ENCODE results near the gene NELL1. TPM values are rescaled to one million over a fixed set of nuclear protein-coding genes. Genes with fewer than 3 reads are reported as not detected.

The NELL1 gene
- total RNA-seq, 6 experiments from 2014 or later, result not detected

DNA sequence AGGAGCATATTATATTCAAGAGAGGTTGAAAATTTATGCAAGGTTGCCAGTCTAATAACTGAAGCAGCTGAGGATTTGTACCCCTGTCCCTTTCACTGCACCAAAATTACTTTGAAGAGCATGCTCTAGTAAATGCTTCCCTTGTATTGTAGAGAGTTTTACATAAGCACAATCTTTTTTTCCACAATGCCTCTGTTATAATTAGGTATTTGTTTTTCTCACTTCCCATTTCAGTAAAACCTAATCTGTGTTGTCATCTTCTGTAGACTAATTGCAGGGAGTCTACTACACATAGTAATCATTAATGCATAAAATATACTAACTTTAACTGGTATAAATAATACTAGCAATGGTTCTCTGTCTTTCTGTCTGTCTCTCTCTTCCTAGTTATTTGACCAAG lies 805.1 kb downstream of the NELL1 start:
- DNase-seq (no peak), ATAC-seq (no peak)
- Histone ChIP-seq H3K27me3 (no peaks in the 10 kb centered on the region), H3K9me3 (no peaks in the 10 kb centered on the region), H3K36me3 (no peaks in the 10 kb centered on the region), H3K4me1 (no peaks in the 10 kb centered on the region), H3K4me3 (no peak overlapping the region), H3K27ac (no peak overlapping the region)
- intact Hi-C loops (cut with DNase I), result no loop called here
- TF ChIP-seq, protein P1, sequence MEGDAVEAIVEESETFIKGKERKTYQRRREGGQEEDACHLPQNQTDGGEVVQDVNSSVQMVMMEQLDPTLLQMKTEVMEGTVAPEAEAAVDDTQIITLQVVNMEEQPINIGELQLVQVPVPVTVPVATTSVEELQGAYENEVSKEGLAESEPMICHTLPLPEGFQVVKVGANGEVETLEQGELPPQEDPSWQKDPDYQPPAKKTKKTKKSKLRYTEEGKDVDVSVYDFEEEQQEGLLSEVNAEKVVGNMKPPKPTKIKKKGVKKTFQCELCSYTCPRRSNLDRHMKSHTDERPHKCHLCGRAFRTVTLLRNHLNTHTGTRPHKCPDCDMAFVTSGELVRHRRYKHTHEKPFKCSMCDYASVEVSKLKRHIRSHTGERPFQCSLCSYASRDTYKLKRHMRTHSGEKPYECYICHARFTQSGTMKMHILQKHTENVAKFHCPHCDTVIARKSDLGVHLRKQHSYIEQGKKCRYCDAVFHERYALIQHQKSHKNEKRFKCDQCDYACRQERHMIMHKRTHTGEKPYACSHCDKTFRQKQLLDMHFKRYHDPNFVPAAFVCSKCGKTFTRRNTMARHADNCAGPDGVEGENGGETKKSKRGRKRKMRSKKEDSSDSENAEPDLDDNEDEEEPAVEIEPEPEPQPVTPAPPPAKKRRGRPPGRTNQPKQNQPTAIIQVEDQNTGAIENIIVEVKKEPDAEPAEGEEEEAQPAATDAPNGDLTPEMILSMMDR (IDR thresholded peaks at IDR 0.05), result no peak
- no peak for TF ChIP-seq POLR2A (IDR thresholded peaks at IDR 0.05)

DNA sequence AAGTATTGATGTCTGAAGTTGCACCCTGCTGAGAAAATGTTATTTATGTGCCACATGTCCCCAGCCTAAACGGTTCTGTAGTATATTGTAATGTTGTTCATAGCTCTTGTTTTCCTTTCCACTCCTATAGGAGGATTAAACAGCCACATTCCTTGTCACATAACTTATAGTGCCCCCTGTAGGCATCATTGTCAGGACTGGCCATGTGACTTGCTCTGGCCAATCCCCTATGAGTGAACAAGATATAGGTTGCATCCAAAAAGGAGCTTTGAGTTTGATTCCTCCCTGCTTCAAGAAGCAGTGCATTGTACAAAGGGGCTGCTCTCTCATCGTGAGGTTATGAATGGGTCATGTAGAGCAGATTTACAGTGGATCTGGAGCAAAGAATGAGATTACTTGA lies 805.9 kb downstream of the NELL1 start:
- intact Hi-C loops (cut with DNase I), result no loop called here
- H3K4me3 ChIP-seq, result no peak overlapping the region
- DNase-seq, result no peak
- ATAC-seq, result no peak
- no peaks in the 10 kb centered on the region for H3K36me3 ChIP-seq
- TF ChIP-seq, protein P1 (IDR thresholded peaks at IDR 0.05), result no peak
- no peak for TF ChIP-seq POLR2A (IDR thresholded peaks at IDR 0.05)
- no peaks in the 10 kb centered on the region for H3K27me3 ChIP-seq
- H3K4me1 ChIP-seq, result no peaks in the 10 kb centered on the region
- no peak overlapping the region for H3K27ac ChIP-seq
- 65% methylated on average over 2 of the region's 2 CpGs for WGBS (ENCODE audit: insufficient coverage, low coverage, low lambda C conversion rate, missing lambda C conversion rate)
- H3K9me3 ChIP-seq, result no peaks in the 10 kb centered on the region

DNA sequence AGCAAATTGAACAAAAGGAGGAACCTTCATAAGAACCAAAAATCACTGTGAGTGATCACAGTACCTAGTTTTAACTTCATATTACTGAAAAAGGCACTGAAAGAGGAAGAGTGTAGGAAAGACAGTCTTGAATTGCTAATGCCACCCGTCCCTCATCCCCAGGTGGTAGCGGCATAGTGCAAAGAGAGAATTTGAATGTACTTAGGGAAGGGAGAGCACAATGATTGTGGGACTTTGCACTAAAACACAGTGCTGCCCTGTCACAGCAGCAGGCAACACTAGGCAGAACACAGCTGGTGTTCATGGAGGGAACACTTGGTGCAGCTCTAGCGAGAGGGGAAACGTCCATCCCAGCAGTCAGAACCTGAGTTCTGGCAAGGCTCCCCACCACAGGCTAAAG lies 807.2 kb downstream of the NELL1 start:
- no peak for DNase-seq
- no peaks in the 10 kb centered on the region for H3K9me3 ChIP-seq
- H3K4me1 ChIP-seq, result no peaks in the 10 kb centered on the region
- no peaks in the 10 kb centered on the region for H3K36me3 ChIP-seq
- TF ChIP-seq, protein P1 (IDR thresholded peaks at IDR 0.05), result no peak
- no peak for TF ChIP-seq POLR2A (IDR thresholded peaks at IDR 0.05)
- intact Hi-C loops (cut with DNase I), result no loop called here
- no peaks in the 10 kb centered on the region for H3K27me3 ChIP-seq
- no peak overlapping the region for H3K4me3 ChIP-seq
- WGBS (ENCODE audit: insufficient coverage, low coverage, low lambda C conversion rate, missing lambda C conversion rate), result 41% methylated on average over 2 of the region's 4 CpGs
- no peak for ATAC-seq
- H3K27ac ChIP-seq, result no peak overlapping the region

DNA sequence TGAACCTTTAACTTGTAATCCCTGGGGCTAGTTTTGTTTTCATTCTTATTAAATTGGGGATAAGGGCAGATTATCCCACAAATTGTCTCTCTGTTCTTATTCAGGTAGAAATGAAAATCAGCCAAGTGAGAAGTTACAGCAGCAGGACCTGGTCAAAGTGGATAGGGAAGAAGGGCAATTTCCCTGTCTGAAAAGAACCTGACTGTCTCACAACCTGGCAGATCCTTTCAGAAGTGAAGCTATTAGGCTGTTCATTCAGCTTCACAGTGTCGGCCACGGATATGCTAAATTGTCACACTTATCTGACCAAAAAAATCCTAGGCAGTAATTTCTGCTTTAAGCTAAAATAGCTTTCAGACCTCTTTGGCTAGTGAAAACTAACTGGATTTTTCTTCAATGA lies 810.9 kb downstream of the NELL1 start:
- H3K27ac ChIP-seq, result no peak overlapping the region
- no peak for ATAC-seq

DNA sequence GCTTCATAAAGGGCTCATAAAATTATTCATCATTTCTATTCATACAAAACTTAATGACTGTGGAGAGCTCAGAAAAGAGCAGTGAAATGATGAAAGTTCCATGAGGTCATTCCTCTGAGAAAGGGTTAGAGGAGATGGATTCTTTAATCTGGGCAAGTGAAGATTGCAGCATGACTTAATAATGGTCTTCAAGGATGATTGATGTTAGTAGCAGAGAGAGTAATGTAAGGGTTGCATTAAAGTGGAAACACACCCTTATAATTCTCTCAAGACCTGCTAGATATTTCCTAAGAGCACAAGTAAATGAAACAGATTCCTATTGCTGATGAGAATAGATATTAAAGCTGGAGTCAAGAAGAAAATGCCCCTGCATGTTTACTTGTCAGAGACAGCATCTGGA lies 811.9 kb downstream of the NELL1 start:
- H3K27me3 ChIP-seq, result no peaks in the 10 kb centered on the region
- ATAC-seq (no peak), DNase-seq (no peak)
- intact Hi-C loops (cut with DNase I), result no loop called here
- H3K9me3 ChIP-seq, result no peaks in the 10 kb centered on the region
- no peak for TF ChIP-seq POLR2A (IDR thresholded peaks at IDR 0.05)
- TF ChIP-seq, protein P1 (IDR thresholded peaks at IDR 0.05), result no peak
- H3K27ac ChIP-seq, result no peak overlapping the region
- H3K4me3 ChIP-seq, result no peak overlapping the region
- no peaks in the 10 kb centered on the region for H3K36me3 ChIP-seq
- no peaks in the 10 kb centered on the region for H3K4me1 ChIP-seq

More for the DNA sequence above, 810.9 kb downstream of the NELL1 start:
- TF ChIP-seq POLR2A (IDR thresholded peaks at IDR 0.05), result no peak
- TF ChIP-seq, protein P1 (IDR thresholded peaks at IDR 0.05), result no peak
- intact Hi-C loops (cut with DNase I), result no loop called here
- H3K27me3 ChIP-seq, result no peaks in the 10 kb centered on the region
- no peak overlapping the region for H3K4me3 ChIP-seq
- no peaks in the 10 kb centered on the region for H3K36me3 ChIP-seq
- H3K9me3 ChIP-seq, result no peaks in the 10 kb centered on the region
- H3K4me1 ChIP-seq, result no peaks in the 10 kb centered on the region
- no peak for DNase-seq
- WGBS (ENCODE audit: insufficient coverage, low coverage, low lambda C conversion rate, missing lambda C conversion rate), result 34% methylated on average over 2 of the region's 2 CpGs
